Fibroblast of mammary gland (primary cell): ENCODE results near the gene CBX2.
"Not testable (repeated sequence)": the region's sequence is repeated elsewhere in the genome, so short reads cannot be mapped to it uniquely, and the experiment has no call there.

ENCODE experiments used
- DNase-seq: peaks from one replicate; pipeline ENCODE4 v3.0.0-alpha.2; 2010; ENCODE audit warnings: low read depth
- H3K4me3 ChIP-seq: 2 replicates; pipeline ENCODE4 v1.5.1; 2011; ENCODE audit warnings: low read depth, mild to moderate bottlenecking, low read length, moderate library complexity; ENCODE audit not compliant: control insufficient read depth
- CTCF ChIP-seq: conservative IDR thresholded peaks from 2 replicates; pipeline ENCODE4 v1.5.1; 2011; ENCODE audit warnings: low read depth, low read length, inconsistent platforms; ENCODE audit not compliant: control insufficient read depth, insufficient read depth

The CBX2 gene

DNA sequence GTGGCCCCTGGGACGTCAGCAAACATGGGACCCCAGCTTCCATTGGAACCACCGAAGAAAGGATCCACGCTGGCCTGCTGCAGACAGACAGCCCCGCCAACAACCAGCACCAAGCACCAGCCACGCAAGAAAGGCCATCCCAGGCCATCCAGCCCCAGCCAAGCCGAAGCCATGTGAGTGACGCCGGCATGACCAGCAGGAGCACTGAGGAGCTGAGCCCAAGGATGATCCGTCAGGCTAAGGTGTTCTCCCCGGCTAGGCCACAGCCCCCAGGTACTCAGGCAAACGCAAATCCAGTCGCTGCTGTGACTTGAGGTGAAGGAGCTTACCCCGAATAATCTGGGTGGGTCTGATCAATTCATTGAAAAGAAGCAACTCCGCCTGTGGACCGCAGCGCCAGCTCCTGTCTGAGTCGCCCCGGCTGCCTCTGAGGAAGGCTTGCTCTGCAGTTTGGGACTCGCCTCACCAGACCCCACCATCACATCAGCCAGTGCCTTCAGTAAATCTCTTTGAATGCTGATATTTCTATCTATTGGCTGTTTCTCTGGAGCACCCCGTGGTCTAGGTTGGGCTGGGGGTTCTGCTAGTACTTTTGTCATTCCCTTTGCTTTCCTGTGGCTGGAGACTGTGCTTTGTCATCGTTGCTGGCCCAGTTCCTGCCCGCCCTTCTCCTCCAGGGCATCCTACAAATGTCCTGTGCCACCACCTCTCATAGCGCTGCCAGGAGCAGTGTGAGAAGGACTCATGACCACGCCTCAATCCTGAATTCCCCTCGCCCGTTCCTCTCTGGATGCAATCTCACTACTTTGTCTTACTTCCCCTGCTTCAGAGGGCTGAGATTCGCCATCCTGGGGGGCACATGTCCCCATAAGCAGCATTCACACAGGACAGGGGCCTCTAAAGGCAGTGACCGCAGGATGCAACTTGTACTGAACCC lies 8.1 kb upstream of the CBX2 start:
- no peak for TF ChIP-seq CTCF
- no peak for DNase-seq
- no peak overlapping the region for H3K4me3 ChIP-seq

- no peak overlapping the region for H3K4me3 ChIP-seq
- no peak for TF ChIP-seq CTCF
- no peak for DNase-seq
These were observed 6.7 kb upstream of the CBX2 start for GRCh38 chr17:79771276-79771675.

DNA sequence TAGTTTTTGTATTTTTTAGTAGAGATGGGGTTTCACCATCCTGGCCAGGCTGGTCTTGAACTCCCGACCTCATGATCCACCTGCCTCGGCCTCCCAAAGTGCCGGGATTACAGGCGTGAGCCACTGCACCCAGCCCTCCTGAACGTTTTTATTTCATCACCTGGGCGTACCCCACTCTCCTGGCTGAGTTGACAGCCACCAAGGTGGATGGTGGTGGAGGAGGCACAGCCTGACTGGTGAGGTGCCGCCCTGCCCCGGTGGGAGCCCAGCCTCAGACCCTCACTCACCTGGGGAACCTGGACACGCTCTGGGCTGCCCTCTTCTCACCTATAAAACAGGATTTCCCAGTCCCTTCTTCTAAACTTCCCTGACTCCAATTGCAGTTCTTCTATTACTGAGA lies 5.2 kb upstream of the CBX2 start:
- not testable (repeated sequence) for H3K4me3 ChIP-seq, DNase-seq

DNA sequence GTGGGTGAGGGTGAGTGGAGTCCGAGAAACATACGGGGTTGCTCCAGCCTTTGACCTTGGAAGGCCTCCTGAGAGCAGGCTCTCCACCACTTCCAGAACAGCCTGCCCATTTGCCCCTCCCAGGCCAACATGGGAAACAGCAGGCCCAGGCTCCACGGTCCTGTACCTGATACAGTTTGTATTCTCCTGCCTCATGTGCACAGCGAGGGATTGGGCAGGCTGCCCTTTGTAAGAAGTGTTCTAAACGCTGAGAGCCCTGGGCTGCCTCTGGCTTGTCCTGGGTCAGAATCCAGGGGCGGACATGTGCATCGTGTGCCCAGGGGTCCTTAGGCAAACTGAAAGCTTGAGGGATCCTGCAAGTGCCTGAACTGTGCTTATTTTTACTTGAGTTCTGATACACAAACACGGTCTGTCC lies 3.4 kb upstream of the CBX2 start:
- H3K4me3 ChIP-seq: no peak overlapping the region
- no peak for DNase-seq
- TF ChIP-seq CTCF: no peak

GRCh38 chr17:79775632-79776031 lies 2.3 kb upstream of the CBX2 start:
- no peak for DNase-seq
- no peak for TF ChIP-seq CTCF
- no peak overlapping the region for H3K4me3 ChIP-seq

- no peak overlapping the region for H3K4me3 ChIP-seq
- TF ChIP-seq CTCF: no peak
- DNase-seq: no peak
These were observed 1.4 kb upstream of the CBX2 start for GRCh38 chr17:79776376-79777119.
